HepG2 (cell line): ENCODE measurements around the gene SLC45A1. TPM values are rescaled to one million over a fixed set of nuclear protein-coding genes. Genes with fewer than 3 reads are reported as not detected.

Experiments used
- ATAC-seq: fragments of 200-7000 bp; cut with Tn5 transposase; 3 replicates; pipeline ENCODE4 v1.9.1; 2020; ENCODE audit warnings: mild to moderate bottlenecking, moderate library complexity
- BruUV-seq: library from RNA; stranded (reverse); fragments of 400-500 nt; replicated peaks from 2 replicates; lab custom pipeline; 2021; lab: Mats Ljungman, UMichigan
- CTCF ChIA-PET: fragments of 300-600 bp; formaldehyde crosslinking; extraction: SDS; loops from one replicate; lab custom pipeline; 2021; ENCODE audit warnings: low total read pairs, inconsistent platforms, low intra/inter-chr PET ratio; lab: Yijun Ruan, JAX
- POLR2A ChIA-PET: fragments of 350-600 bp; sonication (Branson Sonifier 250); formaldehyde crosslinking; loops from one replicate; lab custom pipeline; 2020; ENCODE audit warnings: antibody characterized with exemption, inconsistent platforms; lab: Yijun Ruan, JAX
- DNase-seq: peaks from one replicate; pipeline ENCODE4 v3.0.0-alpha.2; 2015; ENCODE audit warnings: low spot score
- FAIRE-seq: peaks from 3 replicates; lab custom pipeline; 2011; peaks lifted over from hg19 to GRCh38; lab: Jason Lieb, UNC
- H2AFZ ChIP-seq: one replicate; pipeline ENCODE4 v1.6.1; 2011; ENCODE audit warnings: low read length, inconsistent platforms
- H3K27ac ChIP-seq: fragments of 300-600 bp; 3 replicates; pipeline ENCODE4 v1.8.0; 2011; ENCODE audit warnings: mixed run types, mild to moderate bottlenecking, mixed read lengths, low read length, inconsistent platforms; ENCODE audit not compliant: insufficient read depth; ENCODE audit errors: extremely low read length
- H3K27me3 ChIP-seq, 2 experiments: fragments of 200-600 bp in 1 of 2; 2 replicates in 1 of 2; 3 replicates in 1 of 2; pipeline versions ENCODE4 v1.6.0 to v1.8.0; 2011; ENCODE audit warnings: low read length in 2 of 2, mild to moderate bottlenecking in 2 of 2, moderate library complexity in 2 of 2, inconsistent platforms in 1 of 2; ENCODE audit not compliant: insufficient read depth in 2 of 2, control insufficient read depth in 1 of 2
- H3K36me3 ChIP-seq, 2 experiments: fragments of 200-600 bp in 1 of 2; replicated peaks in 1 of 2; 2 replicates in 1 of 2; 3 replicates in 1 of 2; pipeline versions ENCODE4 v1.5.1 to v1.8.0; 2011; ENCODE audit warnings: low read length in 2 of 2, inconsistent platforms in 1 of 2; ENCODE audit not compliant: insufficient read depth in 2 of 2, control insufficient read depth in 1 of 2
- H3K4me1 ChIP-seq: 2 replicates; pipeline ENCODE4 v1.5.1; 2012; ENCODE audit warnings: low read length, inconsistent platforms; ENCODE audit not compliant: insufficient read depth
- H3K4me2 ChIP-seq: 2 replicates; pipeline ENCODE4 v1.6.0; 2011; ENCODE audit warnings: low read depth, low read length, inconsistent platforms
- H3K4me3 ChIP-seq, 3 experiments: fragments of 200-600 bp in 1 of 3; sonication (generic), shearing (Covaris generic) in 1 of 3; replicated peaks in 1 of 3; 2 replicates each; pipeline ENCODE4 v1.5.1; 2011 to 2016; ENCODE audit warnings: low read length in 3 of 3, inconsistent platforms in 2 of 3, low read depth in 2 of 3, mild to moderate bottlenecking in 2 of 3, control low read depth in 1 of 3, mixed read lengths in 1 of 3; ENCODE audit not compliant: insufficient read depth in 1 of 3
- H3K79me2 ChIP-seq: one replicate; pipeline ENCODE4 v1.6.1; 2011; ENCODE audit warnings: low read length, inconsistent platforms; ENCODE audit not compliant: insufficient read depth
- H3K9ac ChIP-seq: 2 replicates; pipeline ENCODE4 v1.6.0; 2011; ENCODE audit warnings: mild to moderate bottlenecking, low read depth, low read length, inconsistent platforms; ENCODE audit not compliant: insufficient read depth
- H3K9me3 ChIP-seq: 2 replicates; pipeline ENCODE4 v1.5.1; 2012; ENCODE audit warnings: mild to moderate bottlenecking, low read length
- H4K20me1 ChIP-seq: 2 replicates; pipeline ENCODE4 v1.6.0; 2011; ENCODE audit warnings: inconsistent platforms, mild to moderate bottlenecking, low read length, moderate library complexity; ENCODE audit not compliant: insufficient read depth
- GPN1 ChIP-seq: sonication (generic); formaldehyde crosslinking; IDR thresholded peaks from 2 replicates; pipeline ENCODE4 v1.5.1; 2020; ENCODE audit warnings: missing genetic modification reagents, borderline replicate concordance
- MED1 ChIP-seq: sonication (generic); formaldehyde crosslinking; IDR thresholded peaks from 2 replicates; pipeline ENCODE4 v1.4.0; 2020; ENCODE audit warnings: missing genetic modification reagents
- POLR2A ChIP-seq, 2 experiments: IDR thresholded peaks; 2 replicates each; pipeline ENCODE4 v1.6.1; 2011; ENCODE audit warnings: low read depth in 2 of 2, low read length in 2 of 2, mild to moderate bottlenecking in 1 of 2, moderate library complexity in 1 of 2; ENCODE audit not compliant: insufficient read depth in 1 of 2
- POLR2G ChIP-seq: fragments of 200-400 bp; formaldehyde crosslinking; IDR thresholded peaks from 2 replicates; pipeline ENCODE4 v1.6.1; 2018; ENCODE audit warnings: mild to moderate bottlenecking, low read depth, low read length, moderate library complexity
- PPARG ChIP-seq: conservative IDR thresholded peaks from 2 replicates; pipeline ENCODE4 v1.6.1; 2016; ENCODE audit warnings: missing biosample characterization, missing genetic modification reagents
- RBM22 ChIP-seq: fragments of 200-400 bp; formaldehyde crosslinking; optimal IDR thresholded peaks from 2 replicates; pipeline ENCODE3; 2017; ENCODE audit warnings: mild to moderate bottlenecking, low read length, moderate library complexity
- RBM39 ChIP-seq: fragments of 200-400 bp; formaldehyde crosslinking; IDR thresholded peaks from one replicate; pipeline ENCODE4 v1.6.1; 2018; ENCODE audit warnings: antibody characterized with exemption, mild to moderate bottlenecking, low read depth, low read length; ENCODE audit not compliant: poor library complexity, severe bottlenecking
- RXRA ChIP-seq: sonication (generic); formaldehyde crosslinking; IDR thresholded peaks from 2 replicates; pipeline ENCODE4 v1.5.1; 2020; ENCODE audit warnings: missing genetic modification reagents
- SMC3 ChIP-seq: IDR thresholded peaks from 2 replicates; pipeline ENCODE4 v1.6.1; 2011; ENCODE audit warnings: low read length, improper control_type of control experiment
- SPEN ChIP-seq: sonication (generic); formaldehyde crosslinking; IDR thresholded peaks from 2 replicates; pipeline ENCODE4 v1.5.1; 2020; ENCODE audit warnings: low read depth, mild to moderate bottlenecking, missing genetic modification reagents
- STAG1 ChIP-seq: sonication (generic); formaldehyde crosslinking; IDR thresholded peaks from 2 replicates; pipeline ENCODE4 v1.4.0; 2020; ENCODE audit warnings: missing genetic modification reagents
- ZNF333 ChIP-seq: sonication (generic); formaldehyde crosslinking; IDR thresholded peaks from 2 replicates; pipeline ENCODE4 v1.4.0; 2020; ENCODE audit warnings: mild to moderate bottlenecking, missing genetic modification reagents, borderline replicate concordance
- ZNF563 ChIP-seq: sonication (generic); formaldehyde crosslinking; IDR thresholded peaks from 2 replicates; pipeline ENCODE4 v1.8.0; 2022; ENCODE audit warnings: mild to moderate bottlenecking, moderate library complexity, missing genetic modification reagents
- WGBS: methylation state at CpG from one replicate; pipeline ENCODE4 v1.1.6; 2017; ENCODE audit warnings: low lambda C conversion rate; 5-methylcytosine and 5-hydroxymethylcytosine counted together
- in situ Hi-C: cut with HindIII; loops from 2 replicates; pipeline ENCODE4 v1.10.0; 2017; ENCODE audit warnings: low pct_unique_long_range_greater_than_20kb; ENCODE audit not compliant: extremely low pct_ligation_motif_present
- intact Hi-C: fragments of 100-400 bp; cut with micrococcal nuclease; formaldehyde crosslinking; loops from one replicate; pipeline ENCODE4 v1.10.0; 2022; ENCODE audit not compliant: unreplicated experiment
- polyA plus RNA-seq, 8 experiments: library from polyadenylated mRNA; depleted of rRNA in 3 of 8; stranded (reverse) in 7 of 8; unstranded in 1 of 8; fragments of >200 nt; fragmentation: Illumina TruSeq in 4 of 8; extraction: Trizol in 4 of 8; gene quantifications; 2 replicates each; pipeline versions ENCODE4 v1.2.1 to v1.2.3, GENCODE V29; 2011 to 2016; ENCODE audit warnings: low read depth in 4 of 8, missing spikeins in 1 of 8, mixed read lengths in 1 of 8; ENCODE audit not compliant: insufficient read depth in 1 of 8
- total RNA-seq, 5 experiments: library from RNA; depleted of rRNA; stranded (reverse); fragments of >200 nt; fragmentation: Illumina TruSeq; extraction: Trizol; gene quantifications; 2 replicates each; pipeline ENCODE4 v1.2.3, GENCODE V29; 2016; ENCODE audit warnings: low read depth in 1 of 5
- TF ChIP-seq, protein P1 (sequence below): fragments of 450-650 bp; IDR thresholded peaks from 2 replicates; pipeline ENCODE4 v1.6.1; 2017
- TF ChIP-seq, protein P2 (sequence below): sonication (generic); formaldehyde crosslinking; IDR thresholded peaks from 2 replicates; pipeline ENCODE4 v1.5.0; 2020; ENCODE audit warnings: mild to moderate bottlenecking, missing genetic modification reagents, moderate library complexity
- TF ChIP-seq, protein P3 (sequence below): sonication (generic); formaldehyde crosslinking; IDR thresholded peaks from 2 replicates; pipeline ENCODE4 v1.5.0; 2020; ENCODE audit warnings: mild to moderate bottlenecking, missing genetic modification reagents

Gene SLC45A1
- total and polyA plus RNA-seq, 2 of the 13 experiments (the other 11 are each of a cell fraction or from before 2014, with no cell fraction given): not detected

DNA sequence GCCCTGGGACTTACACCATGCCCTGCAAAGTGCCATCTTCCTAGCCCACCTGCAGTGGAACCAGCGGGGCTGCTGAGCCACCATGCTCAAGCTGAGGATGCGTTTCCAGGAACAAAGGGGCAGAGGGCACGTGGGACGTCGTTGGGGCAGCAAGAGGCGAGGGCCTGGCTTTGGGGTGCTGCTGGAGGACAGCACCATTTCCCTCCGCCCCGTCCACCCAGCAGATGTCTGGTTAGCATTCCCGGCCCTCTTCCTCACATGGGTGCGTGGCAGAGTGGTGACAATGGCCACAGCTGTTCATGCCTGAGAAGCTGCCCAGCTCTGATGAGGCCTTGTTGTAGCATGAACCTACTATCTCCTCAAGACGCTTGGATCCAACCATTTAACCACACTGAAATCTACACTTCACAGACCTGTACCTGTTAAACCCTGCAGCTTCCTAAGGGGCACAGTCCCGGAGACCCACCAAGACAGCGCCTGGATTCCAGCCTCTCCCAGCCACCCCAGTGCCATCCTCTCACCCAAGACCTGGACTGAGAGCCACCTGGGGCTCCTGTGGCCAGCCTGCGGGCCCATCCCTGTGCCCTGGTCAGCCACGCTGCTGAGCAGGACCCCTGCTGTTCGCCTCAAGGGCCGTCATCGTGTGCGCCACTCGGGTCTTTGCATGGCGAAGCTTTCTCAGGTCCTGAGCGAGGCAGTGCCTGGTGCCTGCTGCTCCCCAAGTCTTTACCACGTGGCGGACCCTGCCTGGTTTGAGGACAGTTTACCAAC, 33.2 kb downstream of the SLC45A1 start (continued):
- TF ChIP-seq ZNF333 (0 out of 2 replicates have a peak, but pooled peaks have one; percentile 53), RXRA (CRISPR knock-in tag) (peak; percentile 1; the same call in 1 of the 2 replicates), PPARG (no peak)

DNA sequence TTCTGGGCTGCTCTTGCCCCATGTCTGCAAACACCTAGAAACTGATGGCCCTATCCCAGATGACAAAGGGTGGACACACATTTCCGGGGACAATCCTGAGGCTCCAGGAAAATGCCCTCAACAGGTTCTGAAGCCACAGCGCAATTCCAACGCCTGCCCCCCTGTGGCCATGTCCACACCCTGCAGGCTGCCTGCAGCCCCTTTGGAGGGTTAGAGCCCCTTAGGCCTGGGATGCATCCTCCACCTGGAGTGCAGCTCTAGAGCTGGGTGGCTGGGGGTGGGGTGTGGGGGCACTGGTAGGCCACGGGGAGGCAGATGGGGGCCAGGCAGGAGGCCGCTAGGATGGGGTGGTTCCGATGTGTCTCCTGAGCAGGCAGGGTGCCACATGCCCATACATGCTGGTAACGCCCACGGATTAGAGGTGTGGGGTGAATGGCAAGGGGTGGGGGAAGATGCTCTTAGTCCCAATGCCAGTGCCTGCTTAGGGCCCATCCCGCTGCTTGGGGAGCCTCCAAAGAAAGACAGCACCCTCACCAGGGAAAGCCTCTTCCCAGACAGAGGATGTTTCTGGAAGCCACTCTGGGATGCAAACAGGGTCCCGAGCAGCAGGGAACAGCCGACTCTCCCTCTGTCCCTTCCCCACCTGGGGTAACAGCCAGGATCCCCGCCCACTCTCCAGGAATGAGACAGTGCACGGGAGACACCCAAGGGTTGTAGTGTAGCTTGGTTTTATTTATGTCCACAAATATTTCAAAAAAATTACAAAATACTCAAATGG, 34.0 kb downstream of the SLC45A1 start:
- DNase-seq: peak; percentile 45
- 0 out of 4 replicates have a peak, but pooled peaks of 1 of the 2 experiments have one; percentile 14 for TF ChIP-seq POLR2A (IDR thresholded peaks at IDR 0.05; ENCODE audit: insufficient read depth in 1 of 2, low read depth in 2 of 2, low read length in 2 of 2)
- no peak for TF ChIP-seq GPN1 (CRISPR knock-in tag)
- 0 out of 2 replicates have a peak, but pooled peaks have one; percentile 6 for TF ChIP-seq ZNF563
- 0 out of 2 replicates have a peak, but pooled peaks have one; percentile 23 for TF ChIP-seq MED1 (CRISPR knock-in tag)
- peak; percentile 33 for TF ChIP-seq RBM39
- peak; percentile 9; the same call in 1 of the 2 replicates for TF ChIP-seq POLR2G
- TF ChIP-seq, protein P1, sequence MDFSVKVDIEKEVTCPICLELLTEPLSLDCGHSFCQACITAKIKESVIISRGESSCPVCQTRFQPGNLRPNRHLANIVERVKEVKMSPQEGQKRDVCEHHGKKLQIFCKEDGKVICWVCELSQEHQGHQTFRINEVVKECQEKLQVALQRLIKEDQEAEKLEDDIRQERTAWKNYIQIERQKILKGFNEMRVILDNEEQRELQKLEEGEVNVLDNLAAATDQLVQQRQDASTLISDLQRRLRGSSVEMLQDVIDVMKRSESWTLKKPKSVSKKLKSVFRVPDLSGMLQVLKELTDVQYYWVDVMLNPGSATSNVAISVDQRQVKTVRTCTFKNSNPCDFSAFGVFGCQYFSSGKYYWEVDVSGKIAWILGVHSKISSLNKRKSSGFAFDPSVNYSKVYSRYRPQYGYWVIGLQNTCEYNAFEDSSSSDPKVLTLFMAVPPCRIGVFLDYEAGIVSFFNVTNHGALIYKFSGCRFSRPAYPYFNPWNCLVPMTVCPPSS: no peak
- no peak for TF ChIP-seq SPEN (CRISPR knock-in tag)
- TF ChIP-seq RBM22: peak; percentile 95
- TF ChIP-seq, protein P2, sequence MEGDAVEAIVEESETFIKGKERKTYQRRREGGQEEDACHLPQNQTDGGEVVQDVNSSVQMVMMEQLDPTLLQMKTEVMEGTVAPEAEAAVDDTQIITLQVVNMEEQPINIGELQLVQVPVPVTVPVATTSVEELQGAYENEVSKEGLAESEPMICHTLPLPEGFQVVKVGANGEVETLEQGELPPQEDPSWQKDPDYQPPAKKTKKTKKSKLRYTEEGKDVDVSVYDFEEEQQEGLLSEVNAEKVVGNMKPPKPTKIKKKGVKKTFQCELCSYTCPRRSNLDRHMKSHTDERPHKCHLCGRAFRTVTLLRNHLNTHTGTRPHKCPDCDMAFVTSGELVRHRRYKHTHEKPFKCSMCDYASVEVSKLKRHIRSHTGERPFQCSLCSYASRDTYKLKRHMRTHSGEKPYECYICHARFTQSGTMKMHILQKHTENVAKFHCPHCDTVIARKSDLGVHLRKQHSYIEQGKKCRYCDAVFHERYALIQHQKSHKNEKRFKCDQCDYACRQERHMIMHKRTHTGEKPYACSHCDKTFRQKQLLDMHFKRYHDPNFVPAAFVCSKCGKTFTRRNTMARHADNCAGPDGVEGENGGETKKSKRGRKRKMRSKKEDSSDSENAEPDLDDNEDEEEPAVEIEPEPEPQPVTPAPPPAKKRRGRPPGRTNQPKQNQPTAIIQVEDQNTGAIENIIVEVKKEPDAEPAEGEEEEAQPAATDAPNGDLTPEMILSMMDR (CRISPR knock-in tag): peak; percentile 73
- TF ChIP-seq, protein P3, sequence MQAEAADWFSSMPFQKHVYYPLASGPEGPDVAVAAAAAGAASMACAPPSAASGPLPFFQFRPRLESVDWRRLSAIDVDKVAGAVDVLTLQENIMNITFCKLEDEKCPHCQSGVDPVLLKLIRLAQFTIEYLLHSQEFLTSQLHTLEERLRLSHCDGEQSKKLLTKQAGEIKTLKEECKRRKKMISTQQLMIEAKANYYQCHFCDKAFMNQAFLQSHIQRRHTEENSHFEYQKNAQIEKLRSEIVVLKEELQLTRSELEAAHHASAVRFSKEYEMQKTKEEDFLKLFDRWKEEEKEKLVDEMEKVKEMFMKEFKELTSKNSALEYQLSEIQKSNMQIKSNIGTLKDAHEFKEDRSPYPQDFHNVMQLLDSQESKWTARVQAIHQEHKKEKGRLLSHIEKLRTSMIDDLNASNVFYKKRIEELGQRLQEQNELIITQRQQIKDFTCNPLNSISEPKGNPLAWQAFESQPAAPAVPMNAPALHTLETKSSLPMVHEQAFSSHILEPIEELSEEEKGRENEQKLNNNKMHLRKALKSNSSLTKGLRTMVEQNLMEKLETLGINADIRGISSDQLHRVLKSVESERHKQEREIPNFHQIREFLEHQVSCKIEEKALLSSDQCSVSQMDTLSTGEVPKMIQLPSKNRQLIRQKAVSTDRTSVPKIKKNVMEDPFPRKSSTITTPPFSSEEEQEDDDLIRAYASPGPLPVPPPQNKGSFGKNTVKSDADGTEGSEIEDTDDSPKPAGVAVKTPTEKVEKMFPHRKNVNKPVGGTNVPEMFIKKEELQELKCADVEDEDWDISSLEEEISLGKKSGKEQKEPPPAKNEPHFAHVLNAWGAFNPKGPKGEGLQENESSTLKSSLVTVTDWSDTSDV (CRISPR knock-in tag): no peak
- TF ChIP-seq STAG1 (CRISPR knock-in tag): peak; percentile 54
- 0 out of 2 replicates have a peak, but pooled peaks have one; percentile 37 for TF ChIP-seq SMC3

More for the DNA sequence above, 34.0 kb downstream of the SLC45A1 start:
- no peak overlapping the region for H3K27ac ChIP-seq
- no peak overlapping the region for H3K4me3 ChIP-seq
- peaks cover 21% of the 10 kb centered on the region for H3K4me1 ChIP-seq
- no TSS peak for BruUV-seq
- H2AFZ ChIP-seq: no peak overlapping the region
- H3K9ac ChIP-seq: no peak overlapping the region
- in situ Hi-C loops (no loop called here), intact Hi-C loops (no loop called here)
- FAIRE-seq: peak; percentile 34
- peaks cover 0 to 6% of the 10 kb centered on the region in 2 experiments; a peak in 3 of 5 replicates for H3K27me3 ChIP-seq
- H3K4me2 ChIP-seq: no peak overlapping the region
- peaks cover 23 to 32% of the 10 kb centered on the region in 2 experiments for H3K36me3 ChIP-seq
- no peaks in the 10 kb centered on the region for H3K9me3 ChIP-seq
- H3K79me2 ChIP-seq: no peaks in the 10 kb centered on the region
- ChIA-PET POLR2A (no interaction called here), CTCF (interaction anchor here (1.2 to 1.5 kb wide), 2 partner anchors 377 to 390 kb away, joined by 4 to 9 read pairs; partner anchors contain the start of gene PARK7)
- peak; percentile 52 for ATAC-seq
- H4K20me1 ChIP-seq: peaks cover 6% of the 10 kb centered on the region; the same call in 1 of the 2 replicates
- 85% methylated on average over 5 of the region's 13 CpGs for WGBS
